ENCODE data around the gene AFAP1L1.
"Not testable (repeated sequence)": the region's sequence is repeated elsewhere in the genome, so short reads cannot be mapped to it uniquely, and the experiment has no call there.

Gene AFAP1L1

GRCh38 chr5:149261246-149261645, 10.4 kb upstream of the AFAP1L1 start:
- no peak for DNase-seq (ENCODE audit: low spot score)

DNA sequence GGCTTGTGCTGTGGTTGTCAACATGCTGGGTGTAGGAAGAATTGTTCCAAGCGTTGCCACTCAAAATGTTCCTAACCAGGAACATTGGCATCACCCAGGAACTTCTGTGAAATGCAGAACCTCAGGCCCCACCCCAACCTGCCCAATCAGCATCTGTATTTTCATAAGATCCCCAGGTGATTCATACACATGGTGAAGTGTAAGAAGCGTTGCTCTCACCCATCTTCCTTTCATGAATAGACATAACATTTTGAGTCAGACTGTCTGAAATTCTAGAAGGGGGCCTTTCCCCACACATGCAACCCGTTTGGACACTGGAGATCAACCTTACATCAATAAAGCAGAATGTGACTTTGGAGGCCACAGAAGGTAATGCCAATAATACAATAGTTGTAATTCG, 9.3 kb upstream of the AFAP1L1 start:
- DNase-seq (ENCODE audit: low spot score), result no peak

- peak; percentile 82 for DNase-seq (ENCODE audit: low spot score)
These were observed 7.1 kb upstream of the AFAP1L1 start for GRCh38 chr5:149264439-149265067.

DNA sequence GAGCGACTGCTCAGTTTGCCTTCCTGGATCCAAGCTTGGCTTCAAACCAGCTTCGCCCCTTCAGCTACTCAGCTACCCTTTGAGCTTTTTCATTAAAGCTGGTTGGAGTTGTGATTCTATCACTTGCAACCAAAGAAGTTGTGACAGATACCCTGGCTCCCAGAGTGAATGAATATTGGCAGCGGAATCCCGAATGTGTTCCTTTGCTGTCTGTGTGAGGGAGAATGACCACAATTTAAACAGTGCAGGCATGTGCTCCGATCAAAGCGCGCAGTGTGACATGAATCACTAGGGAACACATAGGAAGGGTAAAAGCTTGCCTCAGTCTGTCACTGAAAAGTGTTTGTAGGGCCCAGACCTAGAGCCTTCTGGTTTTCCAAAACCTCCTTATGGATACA, 6.6 kb upstream of the AFAP1L1 start:
- no peak for DNase-seq (ENCODE audit: low spot score)

DNA sequence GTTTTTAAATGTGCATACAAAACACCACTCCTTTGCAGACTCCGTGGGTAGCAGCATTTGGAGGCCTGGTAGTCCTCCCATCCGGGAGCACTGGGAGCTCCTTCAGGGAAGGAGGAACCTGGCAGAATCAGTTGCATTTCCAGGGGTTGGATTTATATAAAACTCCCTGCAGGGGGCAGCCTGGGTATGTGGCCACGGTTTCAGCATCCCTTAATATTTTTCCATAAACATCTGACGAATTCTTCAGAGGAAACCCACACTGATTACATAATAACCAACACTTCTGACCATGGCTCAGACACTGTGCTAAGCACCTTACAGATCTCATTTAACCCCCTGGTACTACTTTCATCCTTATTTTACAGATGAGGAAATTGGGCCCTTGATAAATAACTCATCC, 6.1 kb upstream of the AFAP1L1 start:
- no peak for DNase-seq (ENCODE audit: low spot score)

DNA sequence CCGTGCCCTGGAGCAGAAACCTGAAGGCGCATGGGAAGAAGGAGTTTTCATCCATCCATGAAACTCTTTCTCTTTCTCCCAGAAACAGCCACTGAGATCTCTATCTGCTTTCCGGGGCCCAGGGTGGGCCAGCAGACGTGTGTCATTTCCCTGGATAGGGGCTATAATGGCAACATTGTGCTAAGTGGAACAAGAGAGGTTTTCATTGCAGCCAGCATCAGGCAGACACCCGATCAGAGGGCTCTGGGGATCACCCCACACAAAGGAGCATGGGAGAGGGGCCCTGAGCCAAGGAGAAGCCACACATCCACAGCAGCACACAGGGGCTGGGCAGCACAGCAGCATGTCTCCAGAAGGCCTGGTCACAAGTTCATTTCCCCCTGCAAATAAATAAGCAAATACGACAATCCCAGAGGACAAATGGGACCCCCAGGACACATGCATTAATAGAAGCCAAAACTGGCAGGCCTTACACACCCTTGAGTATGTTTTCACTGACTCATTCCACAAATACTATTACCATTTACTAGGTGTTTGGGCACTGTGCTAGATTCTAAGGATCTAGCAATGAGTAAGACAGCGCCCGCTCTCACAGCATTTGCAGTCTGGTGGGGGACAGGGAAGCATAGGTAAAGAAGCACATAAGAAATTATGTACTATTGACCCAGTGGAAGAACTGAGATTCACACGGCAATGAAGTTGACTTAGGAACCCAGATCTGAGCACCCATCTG, 4.3 kb upstream of the AFAP1L1 start:
- DNase-seq (ENCODE audit: low spot score), result no peak

GRCh38 chr5:149268928-149269557, 2.6 kb upstream of the AFAP1L1 start:
- peak; percentile 65 for DNase-seq (ENCODE audit: low spot score)

- no peak for DNase-seq (ENCODE audit: low spot score)
These were observed 404 bp upstream of the AFAP1L1 start for GRCh38 chr5:149271195-149271715.

DNA sequence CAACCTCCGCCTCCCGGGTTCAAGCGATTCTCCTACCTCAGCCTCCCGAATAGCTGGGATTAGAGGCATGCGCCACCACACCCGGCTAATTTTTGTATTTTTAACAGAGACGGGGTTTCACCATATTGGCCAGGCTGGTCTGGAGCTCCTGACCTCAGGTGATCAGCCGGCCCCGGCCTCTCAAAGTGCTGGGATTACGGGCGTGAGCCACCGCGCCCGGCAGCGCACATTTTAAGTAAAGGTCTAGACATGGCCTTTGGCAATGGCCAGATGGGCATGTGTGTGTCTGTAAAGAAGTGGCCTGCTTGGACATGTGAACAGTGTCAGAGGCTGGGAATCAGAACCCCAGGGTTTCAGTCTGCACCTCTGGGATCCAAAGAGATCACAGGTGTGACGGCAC, 1.1 kb downstream of the AFAP1L1 start:
- DNase-seq (ENCODE audit: low spot score), result not testable (repeated sequence)

GRCh38 chr5:149273237-149273636, 1.6 kb downstream of the AFAP1L1 start:
- DNase-seq (ENCODE audit: low spot score), result peak; percentile 28

DNA sequence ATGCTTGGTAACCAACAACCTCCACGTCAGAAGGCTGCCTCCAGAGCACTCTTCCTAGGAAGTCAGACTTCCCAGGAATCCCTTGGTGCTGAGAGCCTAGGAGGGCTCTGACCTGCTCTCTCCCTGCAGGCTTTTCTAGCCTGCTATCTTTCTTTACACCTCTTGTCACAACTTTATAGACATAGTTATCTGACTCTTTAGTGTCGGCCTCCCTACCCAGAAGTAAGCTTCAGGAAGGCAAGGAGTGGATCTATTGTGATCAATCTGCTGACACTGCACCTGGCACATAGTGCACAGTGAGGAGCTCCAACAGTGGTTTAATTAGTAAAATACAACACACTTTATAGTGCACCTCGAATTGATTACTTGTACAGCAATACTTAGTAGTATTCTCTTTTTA, 2.3 kb downstream of the AFAP1L1 start:
- peak; percentile 16 for DNase-seq (ENCODE audit: low spot score)

DNA sequence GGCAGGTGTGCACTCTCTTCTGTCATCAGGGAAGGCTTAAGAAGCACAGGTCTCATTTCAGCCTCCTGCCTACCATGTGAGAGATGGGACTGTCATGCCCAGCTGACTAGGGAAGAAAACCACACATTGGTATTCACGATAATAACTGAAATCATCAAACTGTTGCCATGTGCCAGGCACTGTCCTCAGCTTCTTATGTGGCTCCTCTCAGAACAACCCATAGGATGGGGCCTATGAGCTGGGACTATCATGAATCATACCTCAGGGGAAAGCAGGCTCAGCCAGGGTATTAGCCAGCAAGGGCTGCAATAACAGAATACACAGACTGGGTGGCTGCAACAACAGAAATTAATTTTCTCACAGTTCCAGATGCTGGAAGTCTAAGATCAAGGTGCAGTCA, 3.3 kb downstream of the AFAP1L1 start:
- no peak for DNase-seq (ENCODE audit: low spot score)

DNA sequence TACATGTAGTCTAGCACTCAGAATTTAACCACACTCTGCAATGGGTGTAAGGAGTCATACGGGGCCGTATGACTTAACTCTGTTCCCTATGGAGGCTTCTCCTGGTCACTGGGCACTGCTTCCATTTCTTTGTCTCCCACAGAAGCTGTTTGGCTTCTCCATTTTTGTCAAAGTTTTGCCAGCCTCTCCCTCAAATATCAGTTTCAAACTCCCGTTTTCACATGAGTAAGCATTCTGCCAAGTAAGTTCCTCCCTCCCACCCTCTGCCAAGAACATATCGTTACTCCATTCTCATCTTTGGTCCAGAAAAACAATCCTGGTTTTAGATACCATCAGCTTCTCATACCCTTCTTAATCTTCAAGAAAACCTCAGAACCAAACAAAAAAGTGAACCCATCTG, 6.1 kb downstream of the AFAP1L1 start:
- DNase-seq (ENCODE audit: low spot score), result no peak

DNA sequence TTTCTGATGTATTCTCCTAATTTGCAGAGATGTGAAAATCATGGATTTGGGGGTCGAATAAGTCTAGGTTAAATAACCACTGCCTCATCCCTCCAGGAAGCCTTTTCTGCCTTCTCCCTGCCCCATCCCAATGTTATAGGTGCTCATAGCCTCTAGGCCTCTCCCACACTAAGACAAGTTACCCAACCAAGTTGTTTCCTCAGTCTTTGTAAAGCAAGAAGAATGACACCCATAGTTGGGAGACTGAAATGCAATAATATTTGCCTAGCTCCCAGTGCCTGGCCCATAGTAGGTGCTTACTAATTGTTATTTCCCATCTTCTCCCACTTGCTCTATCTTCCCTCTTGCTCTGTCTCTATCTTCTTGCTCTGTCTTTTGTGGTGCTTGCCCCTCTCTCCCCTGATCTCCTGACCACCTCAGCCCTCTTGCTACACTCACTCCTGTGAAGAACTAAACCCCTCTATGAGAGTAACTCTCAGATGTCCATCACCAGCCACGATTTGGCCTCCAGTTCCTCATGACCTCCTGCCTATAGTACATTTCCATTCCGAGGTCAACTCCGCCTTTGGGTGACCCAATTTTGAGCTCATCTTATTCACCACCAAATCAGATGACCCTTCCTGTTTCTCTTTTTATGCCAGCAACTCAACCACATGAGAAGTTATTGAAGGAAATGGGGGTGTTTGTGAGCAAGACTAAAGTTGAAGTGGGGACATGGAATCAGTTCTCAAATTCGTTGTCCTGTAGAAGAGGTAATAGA, 7.0 kb downstream of the AFAP1L1 start:
- DNase-seq (ENCODE audit: low spot score), result no peak

DNA sequence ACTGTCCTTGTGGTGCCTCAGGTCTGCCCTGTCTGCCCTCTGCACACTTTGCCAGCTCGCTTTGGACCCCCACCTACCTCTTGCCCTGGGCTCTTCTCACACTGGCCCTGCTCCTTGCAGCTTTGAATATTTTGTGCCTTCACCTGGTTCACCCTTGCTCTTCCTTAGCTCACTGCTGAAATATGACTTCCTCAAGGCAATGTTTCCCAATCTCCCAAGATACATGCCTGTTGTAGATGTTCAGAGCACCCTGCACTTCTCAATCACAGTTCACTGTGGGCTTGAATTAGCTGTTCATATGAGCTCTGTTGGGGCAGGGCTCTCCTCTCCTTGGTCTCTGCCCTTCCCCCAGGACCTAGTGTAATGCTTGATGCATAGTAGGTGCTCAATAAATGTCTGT, 8.0 kb downstream of the AFAP1L1 start:
- DNase-seq (ENCODE audit: low spot score), result no peak

DNA sequence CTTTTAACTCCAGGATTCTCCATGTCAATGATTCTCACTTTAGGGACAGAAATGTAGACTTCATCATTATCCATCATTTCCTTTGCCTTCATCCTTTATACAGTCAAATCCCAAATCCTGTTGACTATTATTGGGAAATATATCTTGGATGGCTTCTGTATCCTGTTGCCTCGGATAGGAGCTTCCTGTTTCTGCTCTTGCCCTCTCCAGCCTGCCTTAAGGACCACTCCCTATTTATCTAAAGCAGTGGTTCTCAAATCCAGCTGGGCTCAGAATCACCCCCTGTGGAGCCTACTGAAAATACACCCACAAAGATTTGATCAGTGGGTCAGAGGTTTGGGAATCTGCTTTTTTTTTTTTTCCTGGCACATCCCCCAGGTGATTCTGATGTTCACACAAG, 8.5 kb downstream of the AFAP1L1 start:
- DNase-seq (ENCODE audit: low spot score), result no peak

DNA sequence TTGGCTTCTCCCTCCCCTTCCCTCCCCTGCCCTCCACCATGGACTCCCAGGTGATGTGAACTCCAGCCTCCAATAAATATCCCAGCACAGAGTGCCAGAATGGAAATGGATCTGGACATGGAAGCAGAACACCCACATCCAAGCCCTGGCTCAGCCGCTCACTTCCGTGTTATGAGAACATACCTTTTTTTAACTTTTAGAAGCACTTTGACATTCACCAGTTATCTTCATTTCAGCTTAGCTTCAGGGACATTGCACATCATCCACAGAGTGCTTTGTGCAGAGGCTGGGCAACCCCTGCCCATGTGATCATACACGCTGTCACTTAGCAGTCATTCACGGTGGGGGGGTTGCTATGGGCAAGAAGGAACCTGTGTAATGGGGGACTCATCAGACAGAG, 9.1 kb downstream of the AFAP1L1 start:
- no peak for DNase-seq (ENCODE audit: low spot score)

DNA sequence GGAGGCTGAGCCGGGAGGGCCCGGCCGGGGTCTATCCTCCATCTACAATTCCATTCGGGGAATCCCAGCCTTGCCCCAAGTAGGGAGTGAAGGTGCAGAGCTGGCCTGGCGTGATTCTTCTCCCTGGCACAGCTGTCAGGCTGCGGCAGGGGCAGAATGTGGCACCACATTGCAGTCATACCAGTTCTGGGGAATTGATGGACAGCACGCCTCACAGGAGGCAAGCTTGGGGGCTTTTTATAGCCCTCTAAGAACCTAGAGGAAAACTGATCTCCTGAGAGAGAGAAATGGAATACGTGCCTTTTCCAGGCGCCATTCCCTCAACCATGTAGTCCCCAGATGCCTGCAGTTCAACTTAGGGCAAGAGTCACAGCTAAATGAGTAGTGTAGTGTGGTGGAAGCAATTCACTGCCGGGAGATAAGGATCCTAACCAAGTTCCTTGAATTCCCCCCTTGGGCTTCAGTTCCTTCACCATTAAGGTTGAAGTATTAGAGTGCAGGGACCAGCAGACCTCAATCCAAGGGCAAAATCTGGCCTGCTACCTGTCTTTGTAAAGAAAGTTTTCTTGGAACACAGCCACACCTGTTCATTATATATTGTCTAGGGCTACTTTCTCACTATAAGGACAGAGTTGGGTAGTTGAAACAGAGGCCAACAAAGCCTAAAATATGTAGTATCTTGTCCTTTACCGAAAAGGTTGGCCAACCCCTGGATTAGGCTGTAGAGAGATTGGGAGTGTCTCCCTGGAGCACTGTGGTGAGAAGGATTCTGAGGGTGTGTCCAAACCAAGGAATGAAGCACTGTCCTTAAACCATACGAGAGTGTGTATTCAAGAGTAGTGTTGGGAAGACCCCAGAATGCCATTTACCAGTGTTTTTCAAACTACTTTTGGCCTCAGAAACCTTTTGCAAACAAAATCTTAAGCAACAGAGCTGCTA, 10.6 kb downstream of the AFAP1L1 start:
- DNase-seq (ENCODE audit: low spot score), result no peak

DNA sequence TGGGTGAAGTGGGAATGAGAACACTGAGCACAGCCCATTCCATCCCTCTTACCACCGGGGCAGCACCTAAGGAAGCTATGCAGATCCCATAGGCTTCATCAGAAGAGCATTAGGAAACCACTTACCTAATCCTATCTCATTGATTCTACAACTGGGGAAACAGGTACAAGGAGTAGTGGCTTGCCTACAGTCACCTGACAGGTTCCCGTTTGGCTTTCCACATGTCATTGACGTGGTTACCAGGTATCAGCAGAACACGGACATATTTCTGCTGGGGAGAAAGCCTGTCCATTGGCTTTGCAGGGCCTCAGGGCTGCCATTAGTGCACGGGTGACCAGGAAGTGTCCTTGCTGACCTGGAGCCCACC, 11.3 kb downstream of the AFAP1L1 start:
- no peak for DNase-seq (ENCODE audit: low spot score)

GRCh38 chr5:149283626-149284480, 12.2 kb downstream of the AFAP1L1 start:
- DNase-seq (ENCODE audit: low spot score), result no peak

Data from iPS-NIHi11 (cell line).